Vagina (tissue), 2 donors: ENCODE data around the gene KCNH5. TPM values are rescaled to one million over a fixed set of nuclear protein-coding genes. Genes with fewer than 3 reads are reported as not detected.
"Not testable (repeated sequence)": the region's sequence is repeated elsewhere in the genome, so short reads cannot be mapped to it uniquely, and the experiment has no call there.

ENCODE experiments used
- DNase-seq, 2 donors: peaks; one replicate each; pipeline ENCODE4 v3.0.0-alpha.2; 2017; ENCODE audit errors: extremely low spot score in 2 of 2
- H3K27ac ChIP-seq: fragments of 200-600 bp; sonication (generic); one replicate; pipeline ENCODE4 v1.5.1; 2019
- H3K27me3 ChIP-seq: fragments of 200-600 bp; sonication (generic); one replicate; pipeline ENCODE4 v1.5.1; 2019
- H3K36me3 ChIP-seq, 2 donors: fragments of 200-600 bp; sonication (generic); one replicate each; pipeline ENCODE4 v1.5.1; 2017 to 2019
- H3K4me1 ChIP-seq: fragments of 200-600 bp; sonication (generic); one replicate; pipeline ENCODE4 v1.5.1; 2019
- H3K4me3 ChIP-seq, 2 donors: fragments of 200-600 bp; sonication (generic); 1 replicate in 1 of 2; 2 replicates in 1 of 2; pipeline ENCODE4 v1.5.1; 2016 to 2019
- H3K9me3 ChIP-seq: fragments of 200-600 bp; sonication (generic); one replicate; pipeline ENCODE4 v1.5.1; 2019
- CTCF ChIP-seq, 3 experiments: fragments of 450-650 bp in 2 of 3; fragments of 200-600 bp in 1 of 3; sonication (generic) in 1 of 3; IDR thresholded peaks; one replicate each; pipeline ENCODE4 v1.5.1; 2017 to 2019; ENCODE audit warnings: antibody characterized with exemption in 3 of 3, mild to moderate bottlenecking in 2 of 3, moderate library complexity in 2 of 3
- POLR2A ChIP-seq, 2 donors: fragments of 450-650 bp; IDR thresholded peaks; one replicate each; pipeline ENCODE4 v1.6.1; 2017; ENCODE audit warnings: antibody characterized with exemption in 2 of 2, mild to moderate bottlenecking in 2 of 2, moderate library complexity in 2 of 2
- POLR2AphosphoS5 ChIP-seq, 2 donors: sonication (generic); formaldehyde crosslinking; IDR thresholded peaks; one replicate each; pipeline ENCODE4 v1.9.0; 2017; ENCODE audit warnings: antibody characterized with exemption in 2 of 2, mild to moderate bottlenecking in 2 of 2, low read depth in 1 of 2; ENCODE audit not compliant: insufficient read depth in 1 of 2
- intact Hi-C: fragments of 100-400 bp; cut with DNase I; formaldehyde crosslinking; loops from one replicate; pipeline ENCODE4 v1.15.1; 2023
- total RNA-seq: library from RNA; depleted of rRNA; stranded (reverse); fragments of >200 nt; gene quantifications from one replicate; pipeline ENCODE4 v1.2.3, GENCODE V29; 2016

Gene KCNH5
- total RNA-seq, 1 donor from 2014 or later, result 0.49 TPM

GRCh38 chr14:62763951-62764350 is 281.3 kb downstream of the KCNH5 start:
- H3K4me1 ChIP-seq, result no peaks in the 10 kb centered on the region
- no peaks in the 10 kb centered on the region for H3K36me3 ChIP-seq
- no peaks in the 10 kb centered on the region for H3K27me3 ChIP-seq
- H3K9me3 ChIP-seq, result no peaks in the 10 kb centered on the region
- H3K27ac ChIP-seq, result no peak overlapping the region
- DNase-seq, result no peak
- no peak for TF ChIP-seq POLR2A (IDR thresholded peaks at IDR 0.05)
- TF ChIP-seq CTCF (IDR thresholded peaks at IDR 0.05), result no peak
- no peak for TF ChIP-seq POLR2AphosphoS5 (IDR thresholded peaks at IDR 0.05; ENCODE audit: insufficient read depth in 1 of 2, low read depth in 1 of 2)
- H3K4me3 ChIP-seq, result no peak overlapping the region
- intact Hi-C loops, result no loop called here

- H3K27ac ChIP-seq, result no peak overlapping the region
These were observed 285.5 kb downstream of the KCNH5 start for GRCh38 chr14:62759796-62760195.

GRCh38 chr14:62746881-62747280 is 298.4 kb downstream of the KCNH5 start:
- H3K27ac ChIP-seq, intact Hi-C loops, H3K9me3 ChIP-seq, H3K36me3 ChIP-seq, H3K4me3 ChIP-seq, DNase-seq, H3K4me1 ChIP-seq, H3K27me3 ChIP-seq: not testable (repeated sequence)

More at GRCh38 chr14:62759796-62760195, 285.5 kb downstream of the KCNH5 start:
- Histone ChIP-seq H3K4me1 (no peaks in the 10 kb centered on the region), H3K4me3 (no peak overlapping the region), H3K27me3 (no peaks in the 10 kb centered on the region), H3K9me3 (no peaks in the 10 kb centered on the region), H3K36me3 (no peaks in the 10 kb centered on the region)
- TF ChIP-seq POLR2A (IDR thresholded peaks at IDR 0.05) (no peak), POLR2AphosphoS5 (IDR thresholded peaks at IDR 0.05; ENCODE audit: insufficient read depth in 1 of 2, low read depth in 1 of 2) (no peak), CTCF (IDR thresholded peaks at IDR 0.05) (no peak)
- DNase-seq, result no peak
- intact Hi-C loops, result no loop called here

- no peak for TF ChIP-seq POLR2AphosphoS5 (IDR thresholded peaks at IDR 0.05; ENCODE audit: insufficient read depth in 1 of 2, low read depth in 1 of 2)
- no peak for TF ChIP-seq CTCF (IDR thresholded peaks at IDR 0.05)
- TF ChIP-seq POLR2A (IDR thresholded peaks at IDR 0.05), result no peak
- no peak for DNase-seq
- H3K4me3 ChIP-seq, result no peak overlapping the region
- no peaks in the 10 kb centered on the region for H3K27me3 ChIP-seq
- H3K36me3 ChIP-seq, result no peaks in the 10 kb centered on the region
- no peak overlapping the region for H3K27ac ChIP-seq
- intact Hi-C loops, result no loop called here
- H3K4me1 ChIP-seq, result no peaks in the 10 kb centered on the region
- H3K9me3 ChIP-seq, result no peaks in the 10 kb centered on the region
These were observed 299.8 kb downstream of the KCNH5 start for GRCh38 chr14:62745496-62745895.

GRCh38 chr14:62743560-62743959 is 301.7 kb downstream of the KCNH5 start:
- Histone ChIP-seq H3K4me3 (no peak overlapping the region), H3K27me3 (no peaks in the 10 kb centered on the region), H3K27ac (no peak overlapping the region), H3K9me3 (no peaks in the 10 kb centered on the region), H3K36me3 (no peaks in the 10 kb centered on the region), H3K4me1 (no peaks in the 10 kb centered on the region)
- intact Hi-C loops, result no loop called here
- TF ChIP-seq POLR2AphosphoS5 (IDR thresholded peaks at IDR 0.05; ENCODE audit: insufficient read depth in 1 of 2, low read depth in 1 of 2) (no peak), CTCF (IDR thresholded peaks at IDR 0.05) (no peak), POLR2A (IDR thresholded peaks at IDR 0.05) (no peak)
- DNase-seq, result no peak

- no peak for TF ChIP-seq CTCF (IDR thresholded peaks at IDR 0.05)
- no peak for TF ChIP-seq POLR2AphosphoS5 (IDR thresholded peaks at IDR 0.05; ENCODE audit: insufficient read depth in 1 of 2, low read depth in 1 of 2)
- no peak for TF ChIP-seq POLR2A (IDR thresholded peaks at IDR 0.05)
- Histone ChIP-seq H3K9me3 (no peaks in the 10 kb centered on the region), H3K36me3 (no peaks in the 10 kb centered on the region), H3K27me3 (no peaks in the 10 kb centered on the region), H3K4me3 (no peak overlapping the region), H3K4me1 (no peaks in the 10 kb centered on the region), H3K27ac (no peak overlapping the region)
- intact Hi-C loops, result no loop called here
- DNase-seq, result no peak
These were observed 302.1 kb downstream of the KCNH5 start for GRCh38 chr14:62743118-62743517.
